Rectal smooth muscle tissue (tissue), 1 donor: ENCODE data around the gene NCAM2.

Source experiments
- H3K27ac ChIP-seq: one replicate; pipeline ENCODE4 v1.7.0; 2013; ENCODE audit warnings: low read depth, low read length, inconsistent platforms
- H3K27me3 ChIP-seq: one replicate; pipeline ENCODE4 v1.7.0; 2013; ENCODE audit warnings: low read length; ENCODE audit not compliant: control insufficient read depth, insufficient read depth
- H3K36me3 ChIP-seq: one replicate; pipeline ENCODE4 v1.7.0; 2013; ENCODE audit warnings: low read length; ENCODE audit not compliant: control insufficient read depth, insufficient read depth
- H3K4me1 ChIP-seq: one replicate; pipeline ENCODE4 v1.7.0; 2013; ENCODE audit warnings: low read length; ENCODE audit not compliant: control insufficient read depth, insufficient read depth
- H3K4me3 ChIP-seq: one replicate; pipeline ENCODE4 v1.7.0; 2013; ENCODE audit warnings: low read length
- H3K9ac ChIP-seq: one replicate; pipeline ENCODE4 v1.7.0; 2013; ENCODE audit warnings: low read length

The NCAM2 gene

DNA sequence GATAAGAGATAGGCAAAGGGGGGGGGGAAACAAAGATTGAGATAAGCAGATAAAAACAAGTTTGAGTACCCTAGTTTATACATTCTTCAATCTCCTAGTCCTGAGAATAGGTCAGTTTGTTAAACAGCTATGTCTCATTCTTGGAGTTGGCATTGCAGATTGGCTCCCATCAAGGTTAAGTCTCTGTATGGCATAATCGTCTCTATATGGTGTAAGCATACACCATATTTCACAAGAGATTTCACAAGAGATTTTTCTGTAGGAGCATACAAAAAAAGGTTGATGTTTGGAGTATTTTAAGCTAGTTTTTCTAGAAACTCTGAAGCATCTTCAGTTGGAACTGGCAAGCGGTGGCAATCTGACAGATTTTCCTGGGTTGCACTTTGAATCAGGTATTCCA, 35.8 kb downstream of the NCAM2 start:
- Histone ChIP-seq H3K9ac (no peak overlapping the region), H3K36me3 (no peaks in the 10 kb centered on the region), H3K4me1 (no peaks in the 10 kb centered on the region), H3K27me3 (no peaks in the 10 kb centered on the region), H3K4me3 (no peak overlapping the region), H3K27ac (no peak overlapping the region)

DNA sequence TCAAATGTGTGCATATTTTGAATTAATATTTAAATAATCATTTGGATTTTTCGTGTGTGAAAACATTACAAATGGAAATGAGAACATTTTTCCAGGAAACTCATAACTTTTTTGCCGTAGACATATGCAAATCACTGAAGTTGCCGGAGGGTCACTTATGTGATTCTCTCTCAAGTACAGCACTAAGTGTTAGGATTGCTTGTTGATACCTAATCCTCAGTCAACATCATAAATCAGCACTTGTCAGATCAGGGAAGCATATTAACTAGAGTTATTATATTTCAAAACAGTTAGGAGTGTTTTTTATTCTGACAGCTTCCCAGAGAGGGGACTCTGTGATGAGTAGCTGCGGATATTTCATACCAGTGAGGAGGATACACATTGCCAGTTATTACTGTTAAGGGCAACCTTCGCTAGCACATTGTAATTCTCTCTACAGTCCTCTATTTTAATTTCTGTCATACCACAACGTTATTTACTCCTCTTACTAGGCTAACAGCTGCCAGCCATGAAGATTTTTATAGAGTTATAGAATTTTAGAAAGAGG, 41.5 kb downstream of the NCAM2 start:
- Histone ChIP-seq H3K36me3 (no peaks in the 10 kb centered on the region), H3K27ac (no peak overlapping the region), H3K9ac (no peak overlapping the region), H3K4me3 (no peak overlapping the region), H3K27me3 (no peaks in the 10 kb centered on the region), H3K4me1 (no peaks in the 10 kb centered on the region)

DNA sequence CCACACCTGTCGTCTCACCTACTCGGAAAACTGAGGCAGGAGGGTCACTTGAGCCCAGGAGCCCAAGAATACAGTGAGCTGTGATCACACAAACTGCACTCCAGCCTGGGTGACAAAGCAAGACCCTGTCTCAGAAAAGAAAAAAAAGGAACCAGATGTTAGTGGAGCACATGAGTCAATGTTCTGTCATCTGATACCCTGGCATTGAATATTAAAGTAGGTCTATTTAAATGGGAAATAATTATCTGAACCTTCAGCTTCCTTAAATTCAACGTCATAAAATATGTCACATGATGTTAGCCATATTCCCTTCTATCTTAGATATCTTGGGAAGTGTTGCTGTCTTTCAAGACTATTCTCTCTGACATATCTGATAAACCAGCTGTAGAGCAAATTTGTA, 47.3 kb downstream of the NCAM2 start:
- H3K4me1 ChIP-seq, result no peaks in the 10 kb centered on the region
- H3K27me3 ChIP-seq, result no peaks in the 10 kb centered on the region
- H3K9ac ChIP-seq, result no peak overlapping the region
- H3K4me3 ChIP-seq, result no peak overlapping the region
- H3K36me3 ChIP-seq, result no peaks in the 10 kb centered on the region
- no peak overlapping the region for H3K27ac ChIP-seq

DNA sequence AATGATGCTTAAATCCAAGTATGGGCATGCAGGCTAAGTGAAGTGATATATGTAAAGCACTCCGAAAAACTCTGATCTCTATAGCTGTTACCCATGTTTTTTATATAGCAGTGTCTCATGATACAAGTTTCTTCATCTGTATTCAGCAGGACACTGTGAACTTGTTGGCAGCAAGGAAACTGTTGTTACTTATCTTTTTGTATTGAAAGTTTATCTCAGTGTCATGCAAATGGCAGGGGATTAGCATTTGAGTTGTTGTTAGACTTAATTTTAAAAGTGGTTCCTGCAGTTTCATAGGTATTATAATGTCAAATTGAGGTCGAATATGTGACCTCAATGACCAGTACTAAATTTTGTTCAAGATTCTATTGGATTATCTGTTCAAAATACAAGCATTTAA, 47.9 kb downstream of the NCAM2 start:
- Histone ChIP-seq H3K27me3 (no peaks in the 10 kb centered on the region), H3K36me3 (no peaks in the 10 kb centered on the region), H3K4me3 (no peak overlapping the region), H3K27ac (no peak overlapping the region), H3K9ac (no peak overlapping the region), H3K4me1 (no peaks in the 10 kb centered on the region)

DNA sequence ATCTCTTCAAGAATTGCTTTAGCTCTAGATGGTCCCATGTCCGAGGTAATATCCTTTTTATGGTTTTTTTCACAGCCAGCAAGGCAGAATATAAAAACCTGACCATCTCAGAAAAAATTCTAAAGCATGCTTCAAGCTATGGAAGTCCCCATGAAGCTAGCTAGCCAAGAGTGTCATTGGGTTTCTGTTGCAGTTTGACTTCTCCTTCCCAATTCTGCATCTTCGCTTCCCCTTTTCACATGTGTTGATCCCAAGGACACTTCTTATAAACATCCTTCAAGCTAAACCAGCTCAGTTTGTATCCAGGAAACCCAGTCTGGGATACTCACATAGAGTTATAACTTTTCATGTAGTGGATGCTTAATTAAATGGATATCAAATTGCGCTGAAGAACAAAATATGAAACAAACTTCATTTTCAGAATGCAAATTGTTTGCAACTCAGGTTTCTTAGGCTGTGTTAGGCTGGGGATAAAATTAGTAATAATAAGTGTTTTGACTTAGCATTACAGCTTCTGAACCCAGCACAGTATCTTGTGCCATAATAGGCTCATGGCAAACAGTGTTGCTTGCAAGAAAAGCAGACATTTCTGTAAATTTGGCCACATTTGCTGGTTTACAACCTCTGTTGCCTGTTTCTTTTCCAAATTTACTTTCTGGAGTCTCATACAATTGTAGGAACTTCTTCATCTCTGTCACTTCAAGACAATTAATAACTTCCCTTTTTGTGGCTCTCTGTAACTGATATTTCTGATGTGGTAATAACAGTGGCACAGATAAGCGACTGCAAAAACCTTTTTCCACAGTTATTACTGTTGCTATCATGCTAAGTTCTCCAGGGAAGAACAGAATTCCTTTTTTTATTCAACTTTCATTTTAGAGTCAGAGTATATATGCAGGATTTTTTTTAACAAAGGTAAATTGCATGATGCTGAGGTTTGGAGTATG, 53.2 kb downstream of the NCAM2 start:
- H3K4me3 ChIP-seq, result no peak overlapping the region
- H3K9ac ChIP-seq, result no peak overlapping the region
- H3K27me3 ChIP-seq, result no peaks in the 10 kb centered on the region
- H3K27ac ChIP-seq, result no peak overlapping the region
- no peaks in the 10 kb centered on the region for H3K36me3 ChIP-seq
- H3K4me1 ChIP-seq, result no peaks in the 10 kb centered on the region

DNA sequence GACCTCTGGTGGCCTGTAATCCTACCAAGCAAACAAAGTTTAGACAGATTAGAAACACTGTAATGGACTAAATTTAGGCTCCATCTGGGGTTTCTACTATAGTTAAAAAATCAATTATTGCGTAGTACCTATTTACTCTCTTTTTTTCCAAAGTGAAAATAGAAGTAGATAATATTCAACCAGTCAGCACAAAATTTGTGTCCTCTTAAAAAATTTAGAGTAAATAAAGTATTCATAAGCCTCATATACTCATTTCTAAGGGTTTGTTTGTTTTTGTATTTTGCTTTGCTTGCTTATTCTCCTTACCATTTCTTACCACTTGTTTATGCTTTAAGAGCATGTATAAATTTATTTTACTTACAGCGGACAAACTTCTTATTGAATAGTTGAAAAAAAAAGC, 54.5 kb downstream of the NCAM2 start:
- Histone ChIP-seq H3K36me3 (no peaks in the 10 kb centered on the region), H3K4me1 (no peaks in the 10 kb centered on the region), H3K27me3 (no peaks in the 10 kb centered on the region), H3K9ac (no peak overlapping the region), H3K4me3 (no peak overlapping the region), H3K27ac (no peak overlapping the region)

DNA sequence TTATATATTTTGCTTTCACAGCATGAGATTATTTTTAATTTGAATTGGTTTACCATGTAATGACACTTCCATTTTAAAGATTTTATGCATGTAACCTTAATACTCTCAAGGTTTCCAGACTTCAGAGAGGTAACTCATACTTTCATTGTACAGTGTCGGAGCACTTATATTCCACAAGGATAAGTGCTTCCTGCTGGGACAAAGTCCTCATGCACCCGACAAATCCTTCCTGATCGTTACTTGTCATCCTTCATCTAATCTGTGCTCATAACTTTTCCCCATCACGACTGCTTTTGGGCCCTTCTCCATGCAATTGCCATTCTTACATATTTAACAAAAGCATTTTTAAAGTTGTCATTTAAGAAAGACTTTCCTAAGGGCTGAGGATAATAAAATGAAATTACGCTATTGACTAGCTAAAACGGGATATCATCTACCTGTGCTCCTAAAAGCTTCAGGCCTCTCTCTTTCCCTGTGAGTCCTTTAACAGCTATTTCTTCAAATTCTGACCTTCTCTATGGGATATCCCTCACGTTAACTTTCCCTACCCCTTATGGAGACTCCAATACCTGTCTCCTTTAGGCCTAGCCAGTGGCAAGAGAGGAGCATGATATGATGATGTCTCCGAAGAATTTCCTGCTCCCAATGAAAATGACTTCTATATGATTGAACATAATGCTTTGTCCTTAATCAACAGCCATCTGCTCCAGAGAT, 59.3 kb downstream of the NCAM2 start:
- Histone ChIP-seq H3K27me3 (no peaks in the 10 kb centered on the region), H3K4me3 (no peak overlapping the region), H3K36me3 (no peaks in the 10 kb centered on the region), H3K27ac (no peak overlapping the region), H3K9ac (no peak overlapping the region), H3K4me1 (no peaks in the 10 kb centered on the region)

DNA sequence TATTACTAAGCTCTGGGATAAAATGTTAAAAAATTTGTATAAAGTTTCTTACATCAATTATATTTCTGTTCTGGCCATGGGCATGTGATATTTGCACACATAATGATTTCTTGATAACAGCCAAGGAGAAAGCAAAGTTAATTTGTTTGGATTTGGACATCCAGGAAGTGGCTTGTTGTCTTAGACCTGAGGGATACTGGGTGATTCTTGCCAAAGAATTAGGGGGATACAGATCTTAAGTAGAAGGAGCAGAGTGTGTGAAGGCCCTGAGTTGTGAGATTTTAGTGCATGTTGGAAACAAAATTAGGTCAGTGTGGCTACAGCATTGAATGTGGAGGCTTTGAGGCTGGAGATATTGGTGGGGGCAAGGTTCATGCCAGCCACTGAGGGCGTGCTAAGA, 65.6 kb downstream of the NCAM2 start:
- no peak overlapping the region for H3K9ac ChIP-seq
- H3K27me3 ChIP-seq, result no peaks in the 10 kb centered on the region
- no peak overlapping the region for H3K4me3 ChIP-seq
- no peaks in the 10 kb centered on the region for H3K4me1 ChIP-seq
- H3K27ac ChIP-seq, result no peak overlapping the region
- no peaks in the 10 kb centered on the region for H3K36me3 ChIP-seq

DNA sequence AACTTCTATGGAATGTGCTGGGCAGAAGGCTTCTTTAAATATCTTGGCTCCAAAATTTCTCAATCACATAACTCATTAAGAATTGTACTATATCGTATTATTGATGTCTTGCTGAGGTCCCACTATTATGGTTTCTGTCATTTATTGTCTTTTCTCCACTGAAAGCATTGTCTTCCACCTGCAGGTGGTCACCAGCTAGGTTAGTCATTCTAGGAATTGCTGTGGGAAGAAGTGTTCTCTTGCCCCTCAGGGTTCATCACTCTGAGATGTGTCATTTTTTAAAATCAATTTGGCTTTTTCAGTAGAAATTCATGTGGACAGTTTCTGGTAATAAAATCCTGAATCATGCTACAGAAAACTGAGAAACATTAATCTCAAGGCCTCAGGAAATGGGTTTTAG, 66.1 kb downstream of the NCAM2 start:
- no peak overlapping the region for H3K4me3 ChIP-seq
- H3K36me3 ChIP-seq, result no peaks in the 10 kb centered on the region
- H3K27me3 ChIP-seq, result no peaks in the 10 kb centered on the region
- H3K9ac ChIP-seq, result no peak overlapping the region
- no peak overlapping the region for H3K27ac ChIP-seq
- H3K4me1 ChIP-seq, result no peaks in the 10 kb centered on the region

DNA sequence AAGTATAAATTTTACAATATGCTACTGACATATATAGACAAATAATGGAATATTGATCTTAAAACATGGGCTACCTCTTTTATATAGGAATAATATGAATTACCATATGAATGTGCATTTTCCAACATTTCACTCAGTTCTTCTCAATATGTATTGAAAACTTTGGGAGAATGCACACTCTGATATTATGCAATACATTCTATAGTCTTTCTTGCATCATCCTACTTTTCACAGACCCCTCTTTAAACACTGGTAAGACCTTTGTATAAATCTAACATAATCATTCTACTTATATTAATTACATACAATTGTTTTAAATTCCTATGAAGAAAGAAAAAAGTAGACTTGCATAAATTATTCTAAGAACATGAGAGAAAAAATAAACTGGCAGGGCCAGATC, 69.2 kb downstream of the NCAM2 start:
- Histone ChIP-seq H3K36me3 (no peaks in the 10 kb centered on the region), H3K27me3 (no peaks in the 10 kb centered on the region), H3K9ac (no peak overlapping the region)

DNA sequence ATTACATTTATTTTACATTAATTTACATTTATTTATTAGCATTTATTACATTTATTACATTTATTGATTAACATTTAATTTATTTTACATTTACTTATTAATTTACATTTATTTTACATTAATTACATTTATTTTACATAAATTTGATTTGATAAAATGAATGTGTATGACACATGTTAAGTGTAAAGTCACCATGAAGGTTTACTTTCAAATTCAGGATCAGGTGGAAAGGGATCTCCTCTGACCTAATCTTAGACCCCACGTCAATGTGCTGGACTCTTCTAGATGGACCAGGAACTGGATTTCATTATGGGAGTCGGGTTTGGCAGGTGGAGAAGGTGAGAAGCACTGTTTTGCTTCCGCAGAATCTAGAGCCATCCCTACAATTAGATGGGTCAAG, 76.1 kb downstream of the NCAM2 start:
- Histone ChIP-seq H3K4me1 (no peaks in the 10 kb centered on the region), H3K27me3 (no peaks in the 10 kb centered on the region), H3K36me3 (no peaks in the 10 kb centered on the region), H3K27ac (no peak overlapping the region), H3K9ac (no peak overlapping the region), H3K4me3 (no peak overlapping the region)

More for the DNA sequence above, 69.2 kb downstream of the NCAM2 start:
- Histone ChIP-seq H3K27ac (no peak overlapping the region), H3K4me1 (no peaks in the 10 kb centered on the region), H3K4me3 (no peak overlapping the region)

DNA sequence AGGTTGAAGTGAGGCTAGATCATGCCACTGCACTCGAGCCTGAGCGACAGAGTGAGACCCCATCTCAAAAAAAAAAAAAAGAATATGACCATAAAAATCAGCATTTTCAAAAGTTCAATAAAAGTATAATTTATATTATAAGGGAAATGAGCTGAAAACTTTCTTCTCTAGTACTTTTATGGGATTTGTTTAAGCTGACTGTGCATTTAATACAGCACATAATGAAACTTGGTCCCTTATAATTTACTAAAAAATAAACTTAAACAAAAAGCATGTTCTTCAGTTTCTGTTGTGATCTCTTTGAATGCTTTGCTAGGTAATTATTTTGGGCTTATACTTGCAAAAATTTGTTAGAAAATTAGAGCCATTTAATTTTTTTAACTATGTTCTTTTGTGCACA, 77.8 kb downstream of the NCAM2 start:
- Histone ChIP-seq H3K27me3 (no peaks in the 10 kb centered on the region), H3K4me1 (no peaks in the 10 kb centered on the region), H3K4me3 (no peak overlapping the region), H3K27ac (no peak overlapping the region), H3K9ac (no peak overlapping the region), H3K36me3 (no peaks in the 10 kb centered on the region)
